A673 (cell line): Measurements from ENCODE around the gene ELOVL5. TPM values are rescaled to one million over a fixed set of nuclear protein-coding genes. Genes with fewer than 3 reads are reported as not detected.

Experiments used
- Bru-seq: library from RNA; stranded (reverse); fragments of 400-500 nt; gene quantifications from one replicate; lab custom pipeline; 2021; lab: Mats Ljungman, UMichigan
- BruChase-seq, 2 experiments: library from RNA; stranded (reverse); fragments of 400-500 nt; gene quantifications; one replicate each; lab custom pipeline; 2021; lab: Mats Ljungman, UMichigan
- BruUV-seq: library from RNA; stranded (reverse); fragments of 400-500 nt; replicated peaks from 2 replicates; lab custom pipeline; 2021; lab: Mats Ljungman, UMichigan
- CTCF ChIA-PET: fragments of 300-600 bp; sonication (Branson Sonifier 250); formaldehyde crosslinking; loops from one replicate; lab custom pipeline; 2022; ENCODE audit warnings: antibody characterized with exemption; lab: Charles Lee
- POLR2A ChIA-PET: fragments of 300-600 bp; sonication (Branson Sonifier 250); formaldehyde crosslinking; loops from one replicate; lab custom pipeline; 2022; ENCODE audit warnings: antibody characterized with exemption; ENCODE audit not compliant: low non-redundant PET; lab: Charles Lee
- DNase-seq: peaks from one replicate; pipeline ENCODE4 v3.0.0-alpha.2; 2015; ENCODE audit warnings: low spot score
- H3K27ac ChIP-seq: fragments of 200-600 bp; sonication (generic); 2 replicates; pipeline ENCODE4 v1.5.1; 2016; ENCODE audit warnings: mixed run types, low read depth, mild to moderate bottlenecking, mixed read lengths, antibody characterized with exemption, low read length; ENCODE audit not compliant: poor library complexity, severe bottlenecking
- H3K27me3 ChIP-seq: fragments of 200-600 bp; sonication (generic); replicated peaks from 2 replicates; pipeline ENCODE4 v1.6.1; 2017; ENCODE audit warnings: mixed run types, low read depth, mild to moderate bottlenecking, mixed read lengths, antibody characterized with exemption, low read length; ENCODE audit not compliant: insufficient read depth, poor library complexity
- H3K36me3 ChIP-seq: fragments of 200-600 bp; sonication (generic); 2 replicates; pipeline ENCODE4 v1.6.1; 2016; ENCODE audit warnings: mixed run types, mild to moderate bottlenecking, mixed read lengths, antibody characterized with exemption, low read length; ENCODE audit not compliant: insufficient read depth, poor library complexity, severe bottlenecking
- H3K4me1 ChIP-seq: fragments of 200-600 bp; sonication (generic); 2 replicates; pipeline ENCODE4 v1.6.1; 2017; ENCODE audit warnings: mixed run types, mild to moderate bottlenecking, mixed read lengths, antibody characterized with exemption, low read length; ENCODE audit not compliant: insufficient read depth, poor library complexity, severe bottlenecking
- H3K4me3 ChIP-seq: fragments of 200-600 bp; sonication (generic); 2 replicates; pipeline ENCODE4 v1.5.1; 2016; ENCODE audit warnings: low read depth, mixed run types, mild to moderate bottlenecking, mixed read lengths, low read length; ENCODE audit not compliant: poor library complexity, severe bottlenecking
- H3K9me3 ChIP-seq: fragments of 200-600 bp; sonication (generic); 2 replicates; pipeline ENCODE4 v1.6.1; 2016; ENCODE audit warnings: mixed run types, low read depth, mild to moderate bottlenecking, mixed read lengths, antibody characterized with exemption, low read length; ENCODE audit not compliant: poor library complexity, severe bottlenecking
- CTCF ChIP-seq: fragments of 300-800, 200-600 bp; sonication (generic); conservative IDR thresholded peaks from 2 replicates; pipeline ENCODE4 v1.5.1; 2017; ENCODE audit warnings: low read depth, mild to moderate bottlenecking, antibody characterized with exemption, low read length, moderate library complexity, mixed read lengths
- EZH2 ChIP-seq: fragments of 200-600 bp; sonication (generic); IDR thresholded peaks from 2 replicates; pipeline ENCODE4 v1.6.1; 2017; ENCODE audit warnings: borderline replicate concordance, low read depth, mild to moderate bottlenecking, mixed read lengths, antibody characterized with exemption, low read length; ENCODE audit not compliant: poor library complexity, severe bottlenecking
- intact Hi-C: fragments of 100-400 bp; cut with micrococcal nuclease; formaldehyde crosslinking; loops from one replicate; pipeline ENCODE4 v1.10.0; 2022; ENCODE audit not compliant: unreplicated experiment
- long read RNA-seq: library from polyadenylated mRNA; stranded (forward); transcript quantifications from one replicate; pipeline ENCODE4 v2.0.0, GENCODE V29; 2022
- total RNA-seq: library from RNA; stranded (reverse); gene quantifications from 2 replicates; pipeline ENCODE4 v1.2.3, GENCODE V29; 2021

The ELOVL5 gene
- total RNA-seq = 98.5 and 99.2 TPM in 2 replicates
- Bru-seq, nascent RNA = percentile 88 among the genes with signal in this experiment
- BruChase-seq, experiment 1, labeled RNA remaining after a 2-hour chase = percentile 88 among the genes with signal in this experiment
- BruChase-seq, experiment 2, labeled RNA remaining after a 6-hour chase = percentile 87 among the genes with signal in this experiment
- long read RNA-seq, transcript ELOVL5-201 (8 exons, 2,827 nt) = major isoform, 149 of 205 reads
- long read RNA-seq, partial matches to known transcripts = 39 of 205 reads
- long read RNA-seq, other reads (novel, unspliced or antisense) = 15 of 205 reads

- POLR2A ChIA-PET = interaction anchor here (1.0 kb wide), 1 partner anchor 11 kb away, joined by 3 read pairs; no protein-coding TSS in a partner anchor
- peak within 1 kb of the TSS; percentile 93 for H3K27ac ChIP-seq
- H3K4me3 ChIP-seq = peak within 1 kb of the TSS; percentile 92
- TF ChIP-seq CTCF (no peak), EZH2 (no peak)
- H3K4me1 ChIP-seq = peaks cover 18% of the 10 kb centered on the region
- intact Hi-C loops = loop anchor here (2.0 kb wide), 1 partner anchor 46 kb away; no protein-coding TSS in a partner anchor
- H3K36me3 ChIP-seq = peaks cover 4% of the 10 kb centered on the region
- BruUV-seq = no TSS peak
- peak; percentile 98 for DNase-seq
- CTCF ChIA-PET = no interaction called here
- no peaks in the 10 kb centered on the region for H3K9me3 ChIP-seq
- no peaks in the 10 kb centered on the region for H3K27me3 ChIP-seq
Measured at GRCh38 chr6:53348371-53349208, at the start of gene ELOVL5. Gene ELOVL5, minus strand, starts transcription at chr6:53348950. Its CDS starts 53,251 bp downstream, at chr6:53295699.

DNA sequence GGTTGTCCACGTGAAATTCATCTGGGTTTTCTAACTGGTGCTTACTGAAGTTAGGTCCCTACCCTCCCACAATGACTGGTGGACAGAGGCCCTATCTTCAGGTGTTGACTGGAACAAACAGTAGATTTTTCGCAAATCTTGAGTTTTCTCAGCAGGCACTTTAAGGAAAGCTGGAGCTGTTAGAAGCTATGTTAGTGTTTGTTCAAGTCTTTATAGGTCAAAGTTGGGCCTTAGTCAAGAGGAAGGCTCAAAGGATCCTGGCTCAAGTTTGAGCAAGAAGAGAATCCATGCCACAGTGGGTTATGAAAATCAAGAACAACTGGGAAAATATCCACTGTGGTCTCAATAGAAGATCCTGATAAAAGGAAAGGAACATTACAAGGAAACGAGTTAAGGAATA is 48.5 kb upstream of the ELOVL5 start:
- BruUV-seq = no TSS peak

More for the DNA sequence above, 48.5 kb upstream of the ELOVL5 start:
- ChIA-PET CTCF (no interaction called here), POLR2A (no interaction called here)
- Histone ChIP-seq H3K4me1 (no peaks in the 10 kb centered on the region), H3K27me3 (no peaks in the 10 kb centered on the region), H3K27ac (no peak overlapping the region), H3K9me3 (no peaks in the 10 kb centered on the region), H3K36me3 (no peaks in the 10 kb centered on the region), H3K4me3 (no peak overlapping the region)
- TF ChIP-seq CTCF (no peak), EZH2 (no peak)
- no peak for DNase-seq
- intact Hi-C loops = no loop called here
